ENCODE results near the gene SEC16B. TPM values are rescaled to one million over a fixed set of nuclear protein-coding genes. Genes with fewer than 3 reads are reported as not detected.

The SEC16B gene, protein sequence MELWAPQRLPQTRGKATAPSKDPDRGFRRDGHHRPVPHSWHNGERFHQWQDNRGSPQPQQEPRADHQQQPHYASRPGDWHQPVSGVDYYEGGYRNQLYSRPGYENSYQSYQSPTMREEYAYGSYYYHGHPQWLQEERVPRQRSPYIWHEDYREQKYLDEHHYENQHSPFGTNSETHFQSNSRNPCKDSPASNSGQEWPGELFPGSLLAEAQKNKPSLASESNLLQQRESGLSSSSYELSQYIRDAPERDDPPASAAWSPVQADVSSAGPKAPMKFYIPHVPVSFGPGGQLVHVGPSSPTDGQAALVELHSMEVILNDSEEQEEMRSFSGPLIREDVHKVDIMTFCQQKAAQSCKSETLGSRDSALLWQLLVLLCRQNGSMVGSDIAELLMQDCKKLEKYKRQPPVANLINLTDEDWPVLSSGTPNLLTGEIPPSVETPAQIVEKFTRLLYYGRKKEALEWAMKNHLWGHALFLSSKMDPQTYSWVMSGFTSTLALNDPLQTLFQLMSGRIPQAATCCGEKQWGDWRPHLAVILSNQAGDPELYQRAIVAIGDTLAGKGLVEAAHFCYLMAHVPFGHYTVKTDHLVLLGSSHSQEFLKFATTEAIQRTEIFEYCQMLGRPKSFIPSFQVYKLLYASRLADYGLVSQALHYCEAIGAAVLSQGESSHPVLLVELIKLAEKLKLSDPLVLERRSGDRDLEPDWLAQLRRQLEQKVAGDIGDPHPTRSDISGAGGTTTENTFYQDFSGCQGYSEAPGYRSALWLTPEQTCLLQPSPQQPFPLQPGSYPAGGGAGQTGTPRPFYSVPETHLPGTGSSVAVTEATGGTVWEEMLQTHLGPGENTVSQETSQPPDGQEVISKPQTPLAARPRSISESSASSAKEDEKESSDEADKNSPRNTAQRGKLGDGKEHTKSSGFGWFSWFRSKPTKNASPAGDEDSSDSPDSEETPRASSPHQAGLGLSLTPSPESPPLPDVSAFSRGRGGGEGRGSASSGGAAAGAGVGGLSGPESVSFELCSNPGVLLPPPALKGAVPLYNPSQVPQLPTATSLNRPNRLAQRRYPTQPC
- 1 to 10 TPM in 3 of 8 experiments, under 1 TPM in 2, not detected in 3; 0.38 to 4.2 (median 1.0) TPM for total RNA-seq

- 33 to 90% (median 81%) methylated on average over 1 to 8 of the region's 12 CpGs; no CpG with 5 or more reads in 2 of the 10 experiments for WGBS, 10 experiments
- no peaks in the 10 kb centered on the region for H3K4me1 ChIP-seq (replicated peaks in 1 of 2)
- no peak within 1 kb of the TSS for H3K4me3 ChIP-seq
- no peak for ATAC-seq (replicated peaks in 6 of 8)
- no peak within 1 kb of the TSS for H3K27ac ChIP-seq
- in situ Hi-C loops (cut with MboI; ENCODE audit: low pct_unique_long_range_greater_than_20kb in 2 of 9, low sequenced_read_pairs in 9 of 9, unreplicated experiment in 9 of 9), result no loop called here
Measured at GRCh38 chr1:177969825-177970371, at the start of gene SEC16B. SEC16B (minus strand) TSS chr1:177970058; CDS start chr1:177967981, 2,077 bp downstream.

- H3K27ac ChIP-seq, result no peak overlapping the region
- in situ Hi-C loops (cut with MboI; ENCODE audit: low pct_unique_long_range_greater_than_20kb in 2 of 9, low sequenced_read_pairs in 9 of 9, unreplicated experiment in 9 of 9), result no loop called here
- no peak for ATAC-seq (replicated peaks in 6 of 8)
- no peak overlapping the region for H3K4me3 ChIP-seq
- 50 to 100% (median 87%) methylated on average over 2 of the region's 2 CpGs; no CpG with 5 or more reads in 6 of the 10 experiments for WGBS, 10 experiments
- H3K4me1 ChIP-seq (replicated peaks in 1 of 2), result no peaks in the 10 kb centered on the region
Measured at GRCh38 chr1:178019622-178020021, 49.8 kb upstream of the SEC16B start.

DNA sequence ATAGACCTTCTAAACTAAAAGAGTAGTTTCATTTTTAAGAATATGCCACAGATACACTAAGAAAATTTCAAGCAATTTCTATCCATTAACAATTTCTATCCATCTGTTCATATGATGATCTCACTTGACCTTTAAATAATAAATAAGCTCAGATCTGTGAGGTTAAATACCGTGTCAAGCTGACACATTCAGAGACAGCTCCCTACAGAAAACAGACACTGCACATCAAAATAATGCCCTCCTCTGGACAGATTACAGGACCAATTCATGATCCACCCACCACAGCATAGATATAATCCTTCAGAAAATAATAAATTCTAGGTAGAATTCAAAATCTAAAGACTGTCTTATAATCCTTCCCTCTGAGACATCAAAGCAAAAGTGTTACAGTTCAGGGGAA lies 49.4 kb upstream of the SEC16B start:
- WGBS, 10 experiments, result 60 to 92% (median 83%) methylated on average over 1 of the region's 1 CpG; no CpG with 5 or more reads in 4 of the 10 experiments
- ATAC-seq (replicated peaks in 6 of 8), result peak in 2 of 8 experiments; percentile 50 to 52
- in situ Hi-C loops (cut with MboI; ENCODE audit: low pct_unique_long_range_greater_than_20kb in 2 of 9, low sequenced_read_pairs in 9 of 9, unreplicated experiment in 9 of 9), result no loop called here
- Histone ChIP-seq H3K4me1 (replicated peaks in 1 of 2) (no peaks in the 10 kb centered on the region), H3K4me3 (no peak overlapping the region), H3K27ac (no peak overlapping the region)

DNA sequence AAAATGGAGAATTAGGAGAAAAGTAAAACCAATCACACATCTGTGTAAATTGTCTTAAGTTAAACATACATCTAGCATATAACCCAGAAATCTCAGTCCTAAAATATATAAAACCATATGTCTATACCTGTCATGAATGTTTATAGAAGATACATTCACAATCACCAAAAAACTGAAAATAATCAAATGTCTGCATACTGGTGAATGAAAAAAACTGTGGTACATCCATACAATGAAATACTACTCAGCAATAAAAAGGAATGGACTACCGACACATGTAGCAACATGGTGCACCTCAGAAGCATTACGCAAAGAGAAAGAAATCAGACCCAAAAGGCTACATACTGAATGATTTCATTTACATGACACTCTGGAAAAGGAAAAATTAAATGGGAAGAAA lies 47.7 kb upstream of the SEC16B start:
- no peak overlapping the region for H3K27ac ChIP-seq
- no peak for ATAC-seq (replicated peaks in 6 of 8)
- WGBS, 10 experiments, result 77 to 100% (median 95%) methylated on average over 1 to 2 of the region's 2 CpGs; no CpG with 5 or more reads in 2 of the 10 experiments
- in situ Hi-C loops (cut with MboI; ENCODE audit: low pct_unique_long_range_greater_than_20kb in 2 of 9, low sequenced_read_pairs in 9 of 9, unreplicated experiment in 9 of 9), result no loop called here
- no peak overlapping the region for H3K4me3 ChIP-seq
- H3K4me1 ChIP-seq (replicated peaks in 1 of 2), result no peaks in the 10 kb centered on the region

DNA sequence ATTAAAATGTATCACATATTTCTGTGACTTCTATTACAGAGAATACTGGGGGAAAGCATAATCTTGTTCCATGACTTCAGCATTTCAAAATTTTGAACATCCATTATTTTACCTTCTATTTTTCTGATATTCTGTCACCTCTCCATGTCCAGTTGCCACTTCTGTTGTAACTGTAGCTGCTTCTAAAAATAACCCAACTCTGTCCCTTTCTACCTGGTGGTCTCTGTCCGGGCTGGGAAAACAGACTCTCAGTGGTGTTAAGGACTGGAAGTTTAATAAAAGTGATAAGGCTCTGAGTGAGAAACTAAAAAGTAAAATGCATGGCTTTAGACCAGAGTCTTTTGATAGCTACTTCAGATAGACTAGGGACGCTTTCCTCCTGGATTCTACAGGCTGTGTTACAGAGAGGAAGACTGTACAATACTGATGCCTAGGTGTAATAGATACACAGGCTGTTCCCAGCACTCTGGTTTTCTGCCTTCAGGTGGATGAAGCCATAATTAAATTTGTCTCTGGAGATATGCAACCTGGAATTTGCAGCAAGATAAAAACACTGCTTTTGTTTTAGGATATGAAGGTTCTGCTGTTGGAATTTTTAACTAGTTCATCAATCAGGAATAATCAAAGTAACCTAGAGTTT lies 42.1 kb upstream of the SEC16B start:
- no peak for ATAC-seq (replicated peaks in 6 of 8)

GRCh38 chr1:178011465-178011828 lies 41.6 kb upstream of the SEC16B start:
- WGBS, 10 experiments, result 0 to 74% (median 45%) methylated on average over 1 to 3 of the region's 3 CpGs; no CpG with 5 or more reads in 1 of the 10 experiments
- no peak overlapping the region for H3K27ac ChIP-seq
- H3K4me3 ChIP-seq, result no peak overlapping the region
- in situ Hi-C loops (cut with MboI; ENCODE audit: low pct_unique_long_range_greater_than_20kb in 2 of 9, low sequenced_read_pairs in 9 of 9, unreplicated experiment in 9 of 9), result no loop called here
- peak in 4 of 8 experiments; percentile 14 to 51 (median 38) for ATAC-seq (replicated peaks in 6 of 8)
- no peaks in the 10 kb centered on the region for H3K4me1 ChIP-seq (replicated peaks in 1 of 2)

More for the DNA sequence above, 42.1 kb upstream of the SEC16B start:
- no peak overlapping the region for H3K27ac ChIP-seq
- WGBS, 10 experiments, result 14 to 92% (median 82%) methylated on average over 1 to 2 of the region's 2 CpGs; no CpG with 5 or more reads in 3 of the 10 experiments
- H3K4me1 ChIP-seq (replicated peaks in 1 of 2), result no peaks in the 10 kb centered on the region
- in situ Hi-C loops (cut with MboI; ENCODE audit: low pct_unique_long_range_greater_than_20kb in 2 of 9, low sequenced_read_pairs in 9 of 9, unreplicated experiment in 9 of 9), result no loop called here
- no peak overlapping the region for H3K4me3 ChIP-seq

DNA sequence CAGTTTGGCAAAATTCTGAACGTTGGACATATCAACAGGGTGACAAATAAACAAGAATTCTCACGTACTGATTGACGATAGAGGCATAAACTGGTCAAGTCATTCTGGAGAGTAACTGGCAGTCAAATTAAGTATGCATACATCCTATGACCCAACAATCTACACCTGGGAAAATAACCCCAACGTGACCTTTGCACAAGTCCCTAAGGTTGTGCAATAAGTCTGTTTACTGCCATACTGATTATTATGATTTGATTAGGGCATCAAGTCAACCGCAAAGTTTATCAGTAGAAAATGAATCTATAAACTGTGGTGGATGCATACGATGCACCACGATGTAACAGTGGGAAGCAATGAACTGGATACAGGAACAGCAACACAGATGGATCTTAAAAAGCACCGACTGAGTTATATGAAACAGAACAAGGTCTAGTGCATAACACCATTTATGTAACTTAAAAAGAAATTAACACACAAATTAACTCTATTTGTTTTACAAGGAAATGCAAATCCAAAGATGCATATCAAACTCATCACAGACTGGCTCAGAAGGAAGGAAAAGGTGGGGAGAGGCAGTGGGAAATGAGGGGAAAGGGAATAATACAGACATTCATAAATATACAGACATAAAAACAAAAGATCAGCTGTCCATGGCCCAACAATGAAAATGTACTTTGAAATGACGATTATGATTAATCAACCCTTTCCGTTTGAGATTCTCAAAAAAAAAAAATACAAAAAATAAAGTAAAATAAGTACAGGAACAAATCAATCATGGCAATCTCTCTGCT lies 41.0 kb upstream of the SEC16B start:
- in situ Hi-C loops (cut with MboI; ENCODE audit: low pct_unique_long_range_greater_than_20kb in 2 of 9, low sequenced_read_pairs in 9 of 9, unreplicated experiment in 9 of 9), result no loop called here
- no peak overlapping the region for H3K4me3 ChIP-seq
- no peak for ATAC-seq (replicated peaks in 6 of 8)
- H3K27ac ChIP-seq, result no peak overlapping the region
- no peaks in the 10 kb centered on the region for H3K4me1 ChIP-seq (replicated peaks in 1 of 2)
- 41 to 79% (median 61%) methylated on average over 3 to 10 of the region's 10 CpGs for WGBS, 10 experiments

GRCh38 chr1:178006043-178006442 lies 36.2 kb upstream of the SEC16B start:
- WGBS, 10 experiments, result 75 to 100% (median 97%) methylated on average over 1 to 4 of the region's 4 CpGs; no CpG with 5 or more reads in 6 of the 10 experiments
- no peak overlapping the region for H3K4me3 ChIP-seq
- H3K27ac ChIP-seq, result no peak overlapping the region

DNA sequence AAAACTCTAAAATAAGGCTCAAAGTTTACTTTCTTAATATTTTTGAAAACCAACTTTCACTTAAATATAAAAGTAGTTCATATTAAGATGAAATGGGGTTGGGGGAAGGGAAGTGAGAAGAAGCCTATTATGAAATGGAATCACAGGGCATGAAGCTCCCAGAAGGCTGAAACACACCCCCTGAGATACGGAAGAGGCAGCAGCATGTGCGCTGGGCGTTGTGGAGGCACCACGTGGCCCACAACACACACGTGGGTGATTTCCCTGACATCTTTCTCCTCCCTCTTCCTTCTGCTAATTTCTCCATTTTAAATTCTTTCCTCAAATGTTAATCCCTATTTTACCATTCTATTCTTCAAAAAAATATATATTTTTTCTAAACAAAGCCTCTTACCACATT lies 35.6 kb upstream of the SEC16B start:
- ATAC-seq (replicated peaks in 6 of 8), result peak in 4 of 8 experiments; percentile 19 to 38 (median 25)
- H3K4me3 ChIP-seq, result no peak overlapping the region
- peaks cover 0 to 4% of the 10 kb centered on the region in 2 donors for H3K4me1 ChIP-seq (replicated peaks in 1 of 2)
- no peak overlapping the region for H3K27ac ChIP-seq
- WGBS, 10 experiments, result 0 to 86% (median 64%) methylated on average over 1 to 5 of the region's 5 CpGs; no CpG with 5 or more reads in 3 of the 10 experiments
- in situ Hi-C loops (cut with MboI; ENCODE audit: low pct_unique_long_range_greater_than_20kb in 2 of 9, low sequenced_read_pairs in 9 of 9, unreplicated experiment in 9 of 9), result no loop called here

More at GRCh38 chr1:178006043-178006442, 36.2 kb upstream of the SEC16B start:
- in situ Hi-C loops (cut with MboI; ENCODE audit: low pct_unique_long_range_greater_than_20kb in 2 of 9, low sequenced_read_pairs in 9 of 9, unreplicated experiment in 9 of 9), result no loop called here
- peaks cover 0 to 4% of the 10 kb centered on the region in 2 donors for H3K4me1 ChIP-seq (replicated peaks in 1 of 2)
- ATAC-seq (replicated peaks in 6 of 8), result no peak

- in situ Hi-C loops (cut with MboI; ENCODE audit: low pct_unique_long_range_greater_than_20kb in 2 of 9, low sequenced_read_pairs in 9 of 9, unreplicated experiment in 9 of 9), result no loop called here
- WGBS, 10 experiments, result 4 to 73% (median 33%) methylated on average over 2 to 6 of the region's 6 CpGs
- H3K4me3 ChIP-seq, result no peak overlapping the region
- peak in 5 of 8 experiments; percentile 69 to 96 (median 82) for ATAC-seq (replicated peaks in 6 of 8)
- peaks cover 0 to 4% of the 10 kb centered on the region in 2 donors for H3K4me1 ChIP-seq (replicated peaks in 1 of 2)
- H3K27ac ChIP-seq, result no peak overlapping the region
Measured at GRCh38 chr1:178004926-178005391, 35.1 kb upstream of the SEC16B start.

- no peaks in the 10 kb centered on the region for H3K4me1 ChIP-seq (replicated peaks in 1 of 2)
- H3K4me3 ChIP-seq, result no peak overlapping the region
- H3K27ac ChIP-seq, result no peak overlapping the region
- peak in 1 of 8 experiments; percentile 15 for ATAC-seq (replicated peaks in 6 of 8)
- 21 to 100% (median 77%) methylated on average over 1 to 4 of the region's 4 CpGs for WGBS, 10 experiments
- in situ Hi-C loops (cut with MboI; ENCODE audit: low pct_unique_long_range_greater_than_20kb in 2 of 9, low sequenced_read_pairs in 9 of 9, unreplicated experiment in 9 of 9), result no loop called here
Measured at GRCh38 chr1:177998696-177999631, 29.1 kb upstream of the SEC16B start.

Measured in motor neuron (in vitro differentiated cells).